NT2/D1 (cell line): ENCODE measurements around the gene SARS1.

Source experiments
- DNase-seq: peaks from one replicate; pipeline ENCODE4 v3.0.0-alpha.2; 2011; ENCODE audit warnings: low read depth, low spot score
- H3K27me3 ChIP-seq: 2 replicates; pipeline ENCODE4 v1.6.0; 2011; ENCODE audit warnings: mild to moderate bottlenecking; ENCODE audit not compliant: insufficient read length, insufficient read depth
- H3K36me3 ChIP-seq: 2 replicates; pipeline ENCODE4 v1.6.1; 2011; ENCODE audit warnings: mild to moderate bottlenecking, low read length, mixed read lengths; ENCODE audit not compliant: insufficient read depth, insufficient read length
- H3K4me1 ChIP-seq: 2 replicates; pipeline ENCODE4 v1.5.1; 2011; ENCODE audit not compliant: insufficient read depth, insufficient read length
- H3K4me3 ChIP-seq: 2 replicates; pipeline ENCODE4 v1.5.1; 2011; ENCODE audit warnings: low read depth; ENCODE audit not compliant: insufficient read length
- H3K9ac ChIP-seq: 2 replicates; pipeline ENCODE4 v1.6.0; 2011; ENCODE audit warnings: low read depth; ENCODE audit not compliant: insufficient read length
- H3K9me3 ChIP-seq: 2 replicates; pipeline ENCODE4 v1.5.1; 2011; ENCODE audit warnings: mild to moderate bottlenecking, low read length; ENCODE audit not compliant: insufficient read depth
- SUZ12 ChIP-seq: IDR thresholded peaks from 2 replicates; pipeline ENCODE4 v1.6.1; 2011; ENCODE audit not compliant: insufficient read length, insufficient read depth; ENCODE audit errors: extremely low read depth
- YY1 ChIP-seq: IDR thresholded peaks from 2 replicates; pipeline ENCODE4 v1.6.1; 2011; ENCODE audit not compliant: insufficient read length, insufficient read depth
- ZNF274 ChIP-seq: IDR thresholded peaks from 2 replicates; pipeline ENCODE4 v1.6.1; 2011; ENCODE audit warnings: mild to moderate bottlenecking, low read depth, low read length

Gene SARS1

DNA sequence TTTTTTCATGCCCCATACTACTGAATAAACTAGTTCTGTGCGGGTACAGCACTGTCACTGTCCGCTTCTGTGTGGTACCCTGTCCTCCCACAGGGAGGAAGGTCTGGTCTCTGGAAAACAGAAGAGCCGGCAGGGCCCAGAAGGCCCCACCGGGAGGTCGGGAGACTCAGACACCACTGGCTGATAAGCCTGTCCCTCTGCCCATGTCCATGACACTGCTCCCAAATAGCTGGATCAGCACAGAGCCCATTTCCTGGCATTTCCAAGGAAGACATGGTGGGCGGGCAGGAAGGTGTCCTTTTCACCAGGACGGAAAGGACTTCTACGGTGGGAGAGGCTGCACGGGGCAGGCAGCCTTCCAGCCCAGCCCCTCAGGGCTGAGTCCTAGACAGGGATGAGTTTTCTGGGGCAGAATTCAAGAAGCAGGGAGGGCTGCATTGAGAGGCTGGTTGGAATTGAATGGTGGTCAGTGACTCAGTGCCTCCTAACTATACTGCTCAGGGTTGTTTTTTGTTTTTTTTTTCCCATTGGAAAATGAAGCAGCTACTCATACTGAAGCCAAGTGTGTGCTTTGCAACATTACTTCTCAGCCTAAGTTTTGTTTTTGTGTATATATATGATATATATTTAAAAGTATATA, 62.1 kb downstream of the SARS1 start:
- Histone ChIP-seq H3K9ac (peak overlapping the region; percentile 61), H3K9me3 (no peaks in the 10 kb centered on the region), H3K36me3 (peaks cover 62% of the 10 kb centered on the region), H3K4me1 (peaks cover 24% of the 10 kb centered on the region), H3K27me3 (no peaks in the 10 kb centered on the region), H3K4me3 (no peak overlapping the region)
- no peak for DNase-seq
- TF ChIP-seq SUZ12 (no peak), ZNF274 (no peak), YY1 (no peak)

DNA sequence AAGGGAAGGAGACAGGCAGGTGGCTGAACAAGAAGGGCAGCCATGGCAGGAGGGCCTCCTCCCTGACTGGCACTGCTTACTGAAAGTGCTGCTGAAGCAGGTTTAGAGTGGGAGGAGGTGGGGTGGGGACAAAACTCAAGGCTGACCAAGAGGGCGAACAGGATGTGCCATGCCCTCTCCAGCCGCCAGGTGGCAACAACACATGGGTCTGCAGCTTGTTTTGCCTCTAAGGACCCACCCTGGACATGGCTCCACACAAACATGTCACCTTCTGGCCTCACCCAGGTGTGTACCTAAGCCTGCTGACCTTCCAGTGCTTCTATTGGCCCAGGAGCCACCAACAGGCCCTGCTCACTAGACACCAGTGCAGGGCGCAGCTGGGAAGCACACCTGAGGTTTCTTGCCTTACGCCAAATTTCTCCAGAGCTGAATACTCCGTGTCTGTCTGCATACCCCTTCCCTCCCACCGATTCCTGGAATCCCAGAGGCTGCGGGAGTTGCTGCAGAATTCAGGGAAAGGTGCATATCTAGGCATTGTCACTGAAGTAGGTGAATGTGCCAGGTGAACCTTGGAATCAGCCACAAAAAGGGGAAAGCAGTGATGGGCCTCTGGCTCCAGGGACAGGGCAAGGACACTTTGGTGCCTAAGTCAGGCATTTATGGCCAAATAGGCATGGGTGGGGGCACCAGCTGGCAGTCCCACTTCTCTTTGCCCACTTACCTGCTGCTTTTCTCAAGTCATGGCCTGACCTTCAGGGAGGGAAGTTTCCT, 63.9 kb downstream of the SARS1 start:
- Histone ChIP-seq H3K27me3 (no peaks in the 10 kb centered on the region), H3K9ac (no peak overlapping the region), H3K4me3 (no peak overlapping the region), H3K4me1 (peaks cover 31% of the 10 kb centered on the region), H3K9me3 (no peaks in the 10 kb centered on the region), H3K36me3 (peaks cover 54% of the 10 kb centered on the region)
- TF ChIP-seq ZNF274 (no peak), SUZ12 (no peak), YY1 (no peak)
- DNase-seq = peak; percentile 57

DNA sequence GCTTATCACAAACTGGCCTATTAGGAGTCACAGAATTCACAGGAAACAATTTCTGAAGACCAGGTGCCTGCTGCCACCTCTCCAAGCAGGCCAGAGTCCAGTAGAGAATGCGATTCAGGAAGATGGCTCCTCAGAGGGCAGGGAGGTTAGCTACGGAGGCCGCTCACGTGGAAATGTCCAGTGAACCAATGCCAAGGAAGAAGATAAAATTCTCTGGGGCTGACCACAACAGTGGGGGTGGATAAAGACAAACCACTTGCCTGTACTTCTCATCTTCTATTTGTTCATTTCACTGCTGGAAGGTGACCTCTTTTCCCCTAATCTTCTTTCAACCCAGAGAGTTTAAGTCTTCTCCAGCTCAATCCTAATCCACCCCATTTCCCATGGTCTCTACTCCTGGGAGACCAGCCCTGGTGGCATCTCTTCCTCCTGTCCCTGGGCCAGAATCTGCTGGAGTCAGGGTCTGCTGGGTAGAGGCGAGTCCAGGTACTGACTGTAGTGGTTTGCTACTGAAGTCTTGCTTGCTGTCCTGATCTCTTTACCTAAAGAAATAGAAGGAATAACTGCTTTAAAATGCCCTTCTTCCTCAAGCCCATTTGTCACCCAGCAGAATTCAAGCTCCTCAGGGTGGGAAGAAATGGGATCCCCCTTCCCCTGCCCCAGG, 66.0 kb downstream of the SARS1 start:
- Histone ChIP-seq H3K4me3 (no peak overlapping the region), H3K9ac (no peak overlapping the region), H3K9me3 (no peaks in the 10 kb centered on the region), H3K4me1 (peaks cover 19% of the 10 kb centered on the region), H3K36me3 (peaks cover 44% of the 10 kb centered on the region), H3K27me3 (no peaks in the 10 kb centered on the region)
- no peak for DNase-seq
- no peak for TF ChIP-seq ZNF274
- TF ChIP-seq YY1 = no peak
- TF ChIP-seq SUZ12 = no peak

DNA sequence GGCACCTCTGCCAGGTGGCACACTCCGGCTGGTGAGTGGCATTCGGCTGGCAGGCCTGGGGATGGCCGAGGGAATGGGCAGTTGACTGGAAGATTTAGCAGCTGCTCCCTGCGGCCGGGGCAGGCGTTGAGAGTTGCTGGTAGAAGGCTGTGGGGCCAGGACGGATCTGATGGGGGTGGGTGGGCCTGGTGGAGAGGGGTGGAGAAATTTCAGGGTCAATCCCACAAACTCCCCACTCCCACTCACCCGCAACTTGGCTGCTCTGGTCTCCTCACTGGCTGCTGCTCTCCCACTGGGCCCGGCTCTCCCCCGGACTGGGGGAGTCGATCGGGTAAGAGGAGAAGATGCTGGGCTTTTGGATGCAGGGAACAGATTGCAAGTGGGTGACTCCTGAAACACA, 67.1 kb downstream of the SARS1 start:
- H3K36me3 ChIP-seq = peaks cover 44% of the 10 kb centered on the region
- H3K4me1 ChIP-seq = peaks cover 13% of the 10 kb centered on the region
- DNase-seq = no peak
- H3K27me3 ChIP-seq = no peaks in the 10 kb centered on the region
- no peak overlapping the region for H3K4me3 ChIP-seq
- H3K9ac ChIP-seq = no peak overlapping the region
- TF ChIP-seq YY1 = no peak
- TF ChIP-seq ZNF274 = no peak
- TF ChIP-seq SUZ12 = no peak
- H3K9me3 ChIP-seq = no peaks in the 10 kb centered on the region

DNA sequence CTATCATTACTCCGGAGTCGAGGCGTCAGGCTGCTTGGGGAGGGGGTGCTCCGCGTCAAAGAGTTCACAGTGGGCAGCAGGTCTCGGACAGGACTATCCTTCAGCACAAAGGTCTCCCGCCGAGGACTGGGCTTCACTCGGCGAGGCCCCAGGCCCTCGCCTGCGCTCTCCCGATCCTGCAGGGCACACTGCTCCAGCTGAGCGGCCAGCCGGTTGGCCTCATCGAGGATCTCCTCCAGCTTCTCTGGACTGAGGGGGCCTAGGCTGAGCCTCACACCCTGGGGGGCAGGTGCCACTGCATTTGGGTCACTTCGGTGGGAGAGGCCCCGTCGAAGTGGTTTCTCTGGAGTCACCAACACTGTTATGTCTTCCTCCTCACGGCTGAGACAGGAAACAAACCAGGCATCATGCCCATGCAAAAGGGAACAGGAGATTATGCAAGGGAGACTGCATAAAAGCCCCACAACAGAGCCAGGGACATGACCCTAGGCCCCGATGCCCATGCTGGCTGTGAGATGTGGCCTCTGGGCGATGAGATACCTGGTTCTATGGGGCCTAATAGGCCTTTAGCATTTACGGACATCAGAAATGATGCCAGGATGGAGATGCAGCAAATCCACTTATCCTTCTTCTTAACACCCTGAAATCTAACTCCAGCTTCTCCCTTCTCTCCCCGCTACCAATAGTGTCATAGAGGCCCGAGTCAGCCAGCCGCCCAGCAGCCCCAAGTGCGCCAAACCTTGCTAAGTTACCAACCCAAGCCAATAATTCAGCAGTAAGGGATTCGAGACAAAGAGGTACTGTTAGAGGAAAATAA, 68.2 kb downstream of the SARS1 start:
- peaks cover 13% of the 10 kb centered on the region for H3K4me1 ChIP-seq
- peak overlapping the region; percentile 83 for H3K4me3 ChIP-seq
- peaks cover 44% of the 10 kb centered on the region for H3K36me3 ChIP-seq
- no peaks in the 10 kb centered on the region for H3K27me3 ChIP-seq
- DNase-seq = no peak
- peak overlapping the region; percentile 69 for H3K9ac ChIP-seq
- TF ChIP-seq SUZ12 = no peak
- no peak for TF ChIP-seq ZNF274
- TF ChIP-seq YY1 = no peak
- no peaks in the 10 kb centered on the region for H3K9me3 ChIP-seq

DNA sequence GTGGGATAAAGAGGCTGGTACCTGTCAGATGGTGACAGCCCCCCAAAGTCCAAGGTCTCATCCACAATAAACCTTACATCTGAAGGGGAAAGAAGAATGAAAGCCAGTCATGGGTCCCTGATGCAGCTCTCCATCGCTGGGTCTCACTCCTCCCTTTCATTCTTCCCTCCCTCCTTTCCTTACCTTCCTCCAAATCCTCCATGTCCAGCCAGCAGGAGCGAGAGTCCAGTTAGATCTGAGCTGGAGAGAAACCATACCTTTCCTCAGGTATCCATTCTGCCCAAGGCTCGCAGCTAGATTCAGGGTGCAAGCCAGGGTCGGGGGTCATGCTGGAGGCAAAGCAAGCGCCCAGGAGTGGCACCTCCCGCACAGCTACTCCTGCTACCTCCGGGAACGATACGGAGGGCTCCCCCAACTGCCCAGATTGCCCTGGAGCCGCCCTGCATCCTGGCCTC, 68.8 kb downstream of the SARS1 start:
- no peak for DNase-seq
- H3K27me3 ChIP-seq = no peaks in the 10 kb centered on the region
- H3K4me1 ChIP-seq = peaks cover 9% of the 10 kb centered on the region
- H3K9me3 ChIP-seq = no peaks in the 10 kb centered on the region
- H3K36me3 ChIP-seq = peaks cover 40% of the 10 kb centered on the region
- H3K9ac ChIP-seq = peak overlapping the region; percentile 69
- peak overlapping the region; percentile 83 for H3K4me3 ChIP-seq
- TF ChIP-seq YY1 (no peak), ZNF274 (no peak), SUZ12 (no peak)
